LNCaP clone FGC (cell line): ENCODE results near the gene SMYD3.

Experiments
- DNase-seq: peaks from one replicate; pipeline ENCODE4 v3.0.0-alpha.2; 2011; ENCODE audit warnings: low read depth
- H3K4me3 ChIP-seq: 2 replicates; pipeline ENCODE4 v1.5.1; 2011; ENCODE audit warnings: mild to moderate bottlenecking, low read depth, low read length, control low read depth
- TF ChIP-seq, protein P1 (sequence below): IDR thresholded peaks from 2 replicates; pipeline ENCODE4 v1.5.1; 2012; ENCODE audit warnings: mild to moderate bottlenecking; ENCODE audit not compliant: control insufficient read depth, insufficient read depth; ENCODE audit errors: extremely low read depth

The SMYD3 gene

DNA sequence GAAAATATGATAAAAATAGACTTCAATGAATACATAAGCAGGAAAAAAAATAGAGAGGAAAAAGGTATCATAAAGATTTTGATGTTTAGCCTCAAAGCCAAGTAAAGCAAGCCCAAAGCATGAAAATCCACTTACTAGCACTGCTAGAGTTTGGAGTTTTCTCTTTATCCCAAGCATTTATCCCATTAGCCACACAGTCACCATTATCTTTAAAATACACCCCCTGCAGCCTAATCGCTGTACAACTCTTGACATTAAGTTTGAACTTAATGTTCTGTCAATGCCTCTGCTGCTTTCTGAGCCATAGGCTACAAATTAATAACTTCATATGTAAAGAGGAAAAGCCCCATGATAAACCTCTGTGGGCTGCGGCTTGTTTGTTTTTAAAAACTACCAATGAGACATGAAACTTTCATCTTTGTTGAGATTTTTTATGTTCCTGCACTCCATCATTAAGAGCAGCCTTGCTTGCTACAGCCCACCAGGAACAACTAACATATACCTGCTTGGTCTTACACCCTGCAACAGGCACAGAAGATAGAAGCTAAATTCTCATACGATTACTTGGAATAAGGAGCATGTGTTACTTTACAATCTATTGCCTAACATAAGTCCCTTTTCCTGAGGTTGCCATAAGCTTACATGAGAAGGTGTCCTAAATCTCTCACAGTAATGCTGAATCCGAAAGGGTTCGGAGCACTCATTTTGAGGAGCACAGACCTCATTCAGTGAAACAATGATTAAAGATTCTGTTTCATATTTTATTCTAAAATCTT is 202.4 kb downstream of the SMYD3 start:
- no peak for DNase-seq
- TF ChIP-seq, protein P1, sequence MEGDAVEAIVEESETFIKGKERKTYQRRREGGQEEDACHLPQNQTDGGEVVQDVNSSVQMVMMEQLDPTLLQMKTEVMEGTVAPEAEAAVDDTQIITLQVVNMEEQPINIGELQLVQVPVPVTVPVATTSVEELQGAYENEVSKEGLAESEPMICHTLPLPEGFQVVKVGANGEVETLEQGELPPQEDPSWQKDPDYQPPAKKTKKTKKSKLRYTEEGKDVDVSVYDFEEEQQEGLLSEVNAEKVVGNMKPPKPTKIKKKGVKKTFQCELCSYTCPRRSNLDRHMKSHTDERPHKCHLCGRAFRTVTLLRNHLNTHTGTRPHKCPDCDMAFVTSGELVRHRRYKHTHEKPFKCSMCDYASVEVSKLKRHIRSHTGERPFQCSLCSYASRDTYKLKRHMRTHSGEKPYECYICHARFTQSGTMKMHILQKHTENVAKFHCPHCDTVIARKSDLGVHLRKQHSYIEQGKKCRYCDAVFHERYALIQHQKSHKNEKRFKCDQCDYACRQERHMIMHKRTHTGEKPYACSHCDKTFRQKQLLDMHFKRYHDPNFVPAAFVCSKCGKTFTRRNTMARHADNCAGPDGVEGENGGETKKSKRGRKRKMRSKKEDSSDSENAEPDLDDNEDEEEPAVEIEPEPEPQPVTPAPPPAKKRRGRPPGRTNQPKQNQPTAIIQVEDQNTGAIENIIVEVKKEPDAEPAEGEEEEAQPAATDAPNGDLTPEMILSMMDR = no peak
- H3K4me3 ChIP-seq = no peak overlapping the region

DNA sequence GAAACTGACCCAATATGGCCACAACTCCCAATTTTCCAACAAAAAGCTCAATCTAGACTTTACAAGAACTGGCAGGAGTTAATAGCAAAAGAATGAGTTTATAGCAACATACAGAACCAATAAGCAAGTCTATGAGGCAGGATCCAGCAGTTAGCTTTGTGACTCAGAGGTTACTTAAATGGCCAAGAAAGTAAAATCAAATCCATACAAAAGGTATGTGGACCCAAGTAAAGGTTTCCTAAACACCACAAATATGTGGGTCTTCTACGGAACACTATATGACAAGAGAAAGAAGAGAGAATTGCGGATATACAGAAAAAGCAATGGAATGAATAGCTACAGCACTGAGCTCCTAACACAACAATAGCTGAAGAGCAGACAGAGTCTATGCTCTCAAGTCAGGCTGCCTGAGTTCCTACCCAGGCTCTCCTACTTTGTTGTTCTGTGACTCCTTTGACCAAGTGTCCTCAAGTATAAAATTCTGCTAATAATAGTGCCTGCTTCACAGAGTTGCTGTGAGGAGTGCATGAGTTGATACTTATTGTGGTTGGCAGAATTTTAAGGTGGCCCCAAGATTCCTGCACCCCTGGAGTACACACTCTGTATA is 204.3 kb downstream of the SMYD3 start:
- no peak overlapping the region for H3K4me3 ChIP-seq
- TF ChIP-seq, protein P1 = no peak
- no peak for DNase-seq

DNA sequence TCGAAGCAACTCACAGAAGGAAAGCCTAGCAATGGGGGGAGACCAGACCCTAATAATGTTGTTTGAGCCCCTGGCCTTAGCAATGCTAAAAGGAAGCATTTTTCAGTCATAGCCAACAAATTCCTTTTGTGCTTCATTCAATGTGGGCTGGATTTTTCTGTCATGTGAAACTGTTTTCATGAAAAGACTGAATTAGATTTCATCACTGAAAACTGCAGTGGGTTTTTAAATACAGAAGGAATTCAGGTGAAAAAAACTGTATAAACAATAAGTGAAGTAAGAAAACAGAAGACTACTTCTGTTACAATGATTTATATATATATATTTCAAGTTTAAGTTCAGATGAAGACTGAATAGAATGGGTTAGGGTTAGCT is 204.8 kb downstream of the SMYD3 start:
- TF ChIP-seq, protein P1 = no peak
- H3K4me3 ChIP-seq = no peak overlapping the region
- no peak for DNase-seq

DNA sequence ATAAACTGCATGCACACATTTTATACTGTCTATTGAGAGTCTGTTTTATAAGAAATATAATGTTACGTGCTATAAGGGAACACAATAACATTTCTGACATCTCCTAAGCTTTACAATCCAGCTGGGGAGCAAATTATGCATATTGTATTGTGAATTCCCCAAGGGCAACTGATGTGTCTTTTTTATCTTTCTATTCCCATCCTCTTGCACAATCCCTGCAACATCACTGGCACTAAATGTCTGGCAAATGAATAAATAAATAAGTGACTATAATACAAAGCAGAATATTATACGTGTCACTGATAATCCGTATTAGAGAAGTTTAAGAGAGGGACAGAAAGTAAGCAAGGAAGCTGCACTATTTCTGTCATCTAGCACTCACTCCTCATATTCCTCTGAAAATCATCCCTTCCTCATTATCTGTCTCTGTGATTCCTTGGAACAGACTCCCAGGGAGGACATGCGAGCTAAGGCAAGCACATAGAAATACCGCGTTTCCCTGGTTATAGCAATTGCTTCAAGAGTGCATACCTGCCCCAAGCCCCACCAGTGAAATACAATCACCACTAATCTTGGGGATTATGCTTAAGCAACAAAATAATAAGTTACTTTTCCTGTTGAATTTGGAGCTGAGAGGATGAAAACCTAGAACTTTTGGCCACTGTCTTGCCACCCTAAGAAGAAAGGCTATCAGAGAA is 205.4 kb downstream of the SMYD3 start:
- TF ChIP-seq, protein P1 = no peak
- DNase-seq = no peak
- no peak overlapping the region for H3K4me3 ChIP-seq

DNA sequence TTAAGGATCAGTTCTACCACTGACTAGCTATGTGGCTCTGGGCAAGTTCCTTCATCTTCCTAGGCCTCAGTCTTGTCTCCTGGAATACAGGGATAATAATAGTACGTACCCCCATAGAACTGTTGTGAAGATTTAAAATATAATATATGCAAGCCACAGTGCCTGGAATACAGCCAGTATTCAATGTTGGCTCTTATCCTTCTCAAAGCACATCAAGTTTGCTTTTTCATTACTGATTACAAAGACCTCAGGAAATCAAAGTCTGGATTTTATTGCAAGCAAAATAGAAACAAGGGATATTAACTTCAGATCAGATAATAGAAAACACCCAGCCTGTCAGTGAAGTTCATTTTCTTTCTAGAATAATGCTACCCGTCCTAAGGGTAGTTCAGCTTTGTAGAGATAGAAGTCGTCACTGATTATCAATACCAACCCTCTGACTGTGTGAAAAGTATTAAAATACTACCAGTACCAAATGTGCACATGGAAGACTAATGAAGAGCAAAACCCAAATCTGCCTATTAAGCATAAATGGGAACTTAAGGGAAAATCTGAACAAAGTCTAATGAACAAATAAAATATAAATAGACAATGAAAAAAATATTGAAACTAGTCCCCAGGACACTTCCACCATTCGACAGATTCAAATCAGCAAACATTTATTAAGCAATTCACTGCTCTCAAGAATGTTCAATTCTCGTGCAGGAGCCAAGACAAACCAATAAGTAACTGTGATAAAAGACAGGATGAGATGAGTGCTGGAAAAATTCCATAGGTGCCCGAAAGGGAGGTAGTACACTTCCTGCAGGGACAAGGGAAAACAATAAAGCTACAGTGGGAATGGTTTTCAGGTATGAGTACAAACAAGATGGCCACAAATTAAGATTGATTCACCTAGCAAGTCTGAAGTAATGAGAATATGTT is 206.2 kb downstream of the SMYD3 start:
- DNase-seq = peak; percentile 98
- no peak overlapping the region for H3K4me3 ChIP-seq
- TF ChIP-seq, protein P1 = no peak
